IPS-15b (cell line): Measurements from ENCODE around the gene PML.
"Not testable (repeated sequence)": the region's sequence is repeated elsewhere in the genome, so short reads cannot be mapped to it uniquely, and the experiment has no call there.

Experiments
- H3K27me3 ChIP-seq: one replicate; pipeline ENCODE4 v1.6.1; 2013; ENCODE audit warnings: low read length; ENCODE audit not compliant: control insufficient read depth, insufficient read depth
- H3K36me3 ChIP-seq: one replicate; pipeline ENCODE4 v1.6.1; 2013; ENCODE audit warnings: low read length; ENCODE audit not compliant: control insufficient read depth, insufficient read depth
- H3K4me1 ChIP-seq: one replicate; pipeline ENCODE4 v1.6.1; 2013; ENCODE audit warnings: mild to moderate bottlenecking, low read length; ENCODE audit not compliant: control insufficient read depth, insufficient read depth
- H3K4me3 ChIP-seq: one replicate; pipeline ENCODE4 v1.5.1; 2013; ENCODE audit warnings: low read depth, low read length
- H3K9ac ChIP-seq: one replicate; pipeline ENCODE4 v1.6.1; 2013; ENCODE audit warnings: low read depth, mild to moderate bottlenecking, low read length
- H3K9me3 ChIP-seq: one replicate; pipeline ENCODE4 v1.6.1; 2013; ENCODE audit warnings: mild to moderate bottlenecking, low read length; ENCODE audit not compliant: control insufficient read depth, insufficient read depth

Gene PML

GRCh38 chr15:74064183-74064582, 69.7 kb downstream of the PML start:
- H3K27me3 ChIP-seq, H3K4me1 ChIP-seq, H3K9me3 ChIP-seq, H3K9ac ChIP-seq, H3K36me3 ChIP-seq, H3K4me3 ChIP-seq: not testable (repeated sequence)

- H3K36me3 ChIP-seq, H3K4me3 ChIP-seq, H3K4me1 ChIP-seq, H3K9me3 ChIP-seq, H3K9ac ChIP-seq, H3K27me3 ChIP-seq: not testable (repeated sequence)
Observed at GRCh38 chr15:74064822-74065221, 70.3 kb downstream of the PML start.

DNA sequence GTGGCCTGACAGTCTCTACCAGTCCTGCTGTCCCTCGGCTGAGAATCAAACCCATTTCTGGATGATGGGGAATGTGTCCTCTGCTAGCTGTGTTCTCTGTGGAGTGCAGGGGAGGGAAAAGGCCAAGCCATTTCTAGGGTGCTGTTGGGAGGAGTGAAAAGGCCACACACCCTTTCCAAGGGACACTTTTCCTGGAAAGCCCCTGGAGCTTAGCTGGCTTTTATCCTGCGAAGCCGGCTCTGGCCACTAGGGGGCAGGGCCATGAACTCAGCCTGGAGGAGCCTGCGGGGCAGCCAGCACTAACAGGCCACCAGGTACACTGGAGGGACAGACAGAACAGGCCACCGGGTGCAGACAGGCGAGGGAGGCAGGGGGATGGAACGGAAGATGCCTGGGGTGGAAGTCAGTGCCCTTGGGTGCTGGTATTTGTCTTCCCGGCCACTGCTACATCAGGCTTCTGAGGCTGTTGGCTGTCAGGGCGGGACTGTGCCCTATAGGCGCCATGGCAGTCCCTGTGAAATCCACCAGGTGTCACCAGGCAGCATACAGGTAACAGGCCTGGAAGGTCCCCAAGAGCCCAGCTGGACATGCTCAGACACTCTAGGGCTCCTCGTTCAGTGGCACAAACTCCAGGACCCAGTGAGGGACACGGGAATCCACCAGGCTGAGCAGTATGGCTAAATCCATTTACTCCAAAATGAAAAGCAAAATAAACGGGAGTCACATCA, 71.3 kb downstream of the PML start:
- H3K4me3 ChIP-seq, H3K4me1 ChIP-seq, H3K27me3 ChIP-seq, H3K9ac ChIP-seq, H3K36me3 ChIP-seq, H3K9me3 ChIP-seq: not testable (repeated sequence)

- H3K36me3 ChIP-seq, H3K9me3 ChIP-seq, H3K9ac ChIP-seq, H3K4me1 ChIP-seq, H3K4me3 ChIP-seq, H3K27me3 ChIP-seq: not testable (repeated sequence)
Observed at GRCh38 chr15:74071645-74072044, 77.1 kb downstream of the PML start.

- not testable (repeated sequence) for H3K27me3 ChIP-seq, H3K9ac ChIP-seq, H3K9me3 ChIP-seq, H3K4me3 ChIP-seq, H3K36me3 ChIP-seq, H3K4me1 ChIP-seq
Observed at GRCh38 chr15:74072132-74072531, 77.6 kb downstream of the PML start.

- not testable (repeated sequence) for H3K9me3 ChIP-seq, H3K4me1 ChIP-seq, H3K27me3 ChIP-seq, H3K36me3 ChIP-seq, H3K9ac ChIP-seq, H3K4me3 ChIP-seq
Observed at GRCh38 chr15:74072614-74073337, 78.3 kb downstream of the PML start.

DNA sequence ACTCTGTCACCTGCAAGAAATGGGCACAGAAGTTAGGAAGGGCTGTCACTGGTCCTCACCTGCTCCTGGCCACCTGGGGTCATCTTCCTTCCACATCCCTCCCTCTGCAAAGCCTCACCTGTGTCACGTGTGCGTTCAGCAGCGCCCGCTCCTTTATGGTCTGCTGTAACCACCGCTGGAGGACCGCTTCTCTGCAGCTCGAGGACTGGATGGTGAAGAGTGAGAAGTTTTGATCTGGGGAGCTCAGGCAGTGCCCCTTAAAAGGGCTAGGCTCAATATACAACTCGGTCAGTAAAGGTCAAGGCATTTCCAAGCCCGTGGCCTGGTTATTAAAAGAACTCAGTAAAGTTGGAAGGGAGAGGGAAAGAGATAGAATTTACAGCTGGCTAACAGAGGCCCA, 81.3 kb downstream of the PML start:
- H3K4me3 ChIP-seq, H3K4me1 ChIP-seq, H3K9ac ChIP-seq, H3K36me3 ChIP-seq, H3K27me3 ChIP-seq, H3K9me3 ChIP-seq: not testable (repeated sequence)

DNA sequence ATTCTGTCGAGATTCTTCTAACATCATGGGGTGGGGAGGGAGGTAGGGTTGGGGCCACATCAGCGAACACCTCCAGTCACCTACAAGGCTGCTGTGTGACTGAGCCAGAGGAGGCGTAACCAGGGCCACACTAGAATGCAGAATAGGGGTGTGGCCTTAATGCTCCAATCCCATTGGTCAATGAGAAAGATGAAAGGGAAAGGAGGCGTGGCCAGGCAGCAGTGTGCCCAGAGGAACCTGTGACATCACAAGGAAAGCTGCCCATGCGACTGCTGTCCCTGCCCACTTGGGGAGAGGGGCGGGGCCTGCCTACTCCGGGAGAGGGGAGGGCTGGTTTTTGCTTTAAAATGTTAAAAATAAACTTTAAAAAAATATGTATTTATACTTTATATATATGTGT, 87.9 kb downstream of the PML start, which contains the start of gene GOLGA6A:
Gene GOLGA6A (minus strand): TSS at position 101 of the 400 bp plus-strand sequence. CDS start 41 bp downstream, at position 60.
- H3K4me1 ChIP-seq, H3K9me3 ChIP-seq, H3K4me3 ChIP-seq, H3K36me3 ChIP-seq, H3K27me3 ChIP-seq, H3K9ac ChIP-seq: not testable (repeated sequence)

- not testable (repeated sequence) for H3K9ac ChIP-seq, H3K36me3 ChIP-seq, H3K4me1 ChIP-seq, H3K4me3 ChIP-seq, H3K27me3 ChIP-seq, H3K9me3 ChIP-seq
Observed at GRCh38 chr15:74094567-74094966, 100.1 kb downstream of the PML start.

GRCh38 chr15:74095610-74096009, 101.1 kb downstream of the PML start:
- not testable (repeated sequence) for H3K4me3 ChIP-seq, H3K4me1 ChIP-seq, H3K36me3 ChIP-seq, H3K9me3 ChIP-seq, H3K27me3 ChIP-seq, H3K9ac ChIP-seq

DNA sequence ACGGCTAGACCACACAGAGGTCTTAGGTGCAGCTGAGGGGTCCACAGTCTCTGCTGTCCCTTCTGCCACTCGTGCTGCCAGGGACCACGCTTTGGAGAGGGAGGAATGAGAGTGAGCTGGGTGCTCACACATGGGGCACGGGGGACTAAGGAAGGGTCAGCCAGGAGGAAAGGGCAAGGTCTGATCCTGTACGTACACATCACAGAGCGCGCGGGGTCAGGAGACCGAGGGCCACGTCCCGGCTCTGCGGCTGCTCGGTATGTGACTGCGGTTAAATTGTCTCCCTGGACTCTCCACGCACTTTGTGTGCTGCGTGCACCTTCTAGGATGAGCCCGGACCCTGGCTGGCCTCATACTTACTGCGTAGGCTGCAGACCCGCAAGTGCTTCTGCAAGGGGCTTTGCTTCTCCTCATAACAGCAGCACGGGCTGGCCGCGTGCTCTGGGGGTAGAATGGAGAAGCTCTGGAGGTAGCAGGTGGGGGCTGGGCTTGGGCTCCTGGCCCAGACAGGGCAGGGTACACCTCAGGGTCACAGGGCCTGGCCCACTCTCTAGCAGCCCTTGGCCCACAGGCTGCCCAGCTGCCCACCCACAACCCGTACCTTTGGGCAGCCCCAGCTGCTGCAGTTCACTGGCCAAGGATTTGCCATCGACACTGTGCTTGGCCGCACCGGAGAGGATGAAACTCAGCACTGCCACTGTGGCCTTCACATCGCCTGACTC, 102.4 kb downstream of the PML start:
- not testable (repeated sequence) for H3K36me3 ChIP-seq, H3K4me3 ChIP-seq, H3K4me1 ChIP-seq, H3K9ac ChIP-seq, H3K9me3 ChIP-seq, H3K27me3 ChIP-seq
